ENCODE data around the gene CERK.

- no peak for TF ChIP-seq CTCF (tag by site-specific recombination; IDR thresholded peaks at IDR 0.05)
- no peak for TF ChIP-seq ZNF658 (tag by site-specific recombination; IDR thresholded peaks at IDR 0.05)
- TF ChIP-seq HOXA7 (CRISPR knock-in tag; IDR thresholded peaks at IDR 0.05; ENCODE audit: borderline replicate concordance) = no peak
- no peak for TF ChIP-seq ZNF354C (tag by site-specific recombination; IDR thresholded peaks at IDR 0.05; ENCODE audit: borderline replicate concordance, low read depth)
- TF ChIP-seq GLI2 (tag by site-specific recombination; IDR thresholded peaks at IDR 0.05; ENCODE audit: borderline replicate concordance, low read depth) = no peak
- TF ChIP-seq TRIM28 (IDR thresholded peaks at IDR 0.05; ENCODE audit: borderline replicate concordance, low read length) = no peak
Observed at GRCh38 chr22:46675938-46676337, 62.1 kb downstream of the CERK start.

Data from HEK293 (cell line).